Airway epithelial cell (primary cell): ENCODE results near the gene TBC1D14. TPM values are rescaled to one million over a fixed set of nuclear protein-coding genes. Genes with fewer than 3 reads are reported as not detected.

Experiments
- total RNA-seq: library from RNA; depleted of rRNA; stranded (reverse); fragments of >200 nt; gene quantifications from 2 replicates; pipeline ENCODE4 v1.2.3, GENCODE V29; 2015

The TBC1D14 gene
- 49.0 and 64.5 TPM in 2 replicates for total RNA-seq

GRCh38 chr4:6909113-6909969 lies at the start of gene TBC1D14:
TSS of gene TBC1D14 (plus strand) at chr4:6909826. CDS start at chr4:6923390, 13,564 bp downstream.

GRCh38 chr4:7043284-7044136 lies 133.9 kb downstream of the TBC1D14 start, which contains the start of gene TADA2B:
TSS of gene TADA2B (plus strand) at chr4:7043372. CDS start at chr4:7043580, 208 bp downstream.

GRCh38 chr4:7067452-7068278 lies 158.0 kb downstream of the TBC1D14 start, which contains the start of gene GRPEL1:
TSS of gene GRPEL1 (minus strand) at chr4:7068064. CDS start at chr4:7068032, 32 bp downstream.

Other genes with a start within 250 kb of the TBC1D14 start
- 39.8 and 56.6 TPM in 2 replicates for gene S100P, start 215.9 kb upstream of the TBC1D14 start, total RNA-seq
- gene MRFAP1L1, start 200.0 kb upstream of the TBC1D14 start, total RNA-seq: 51.7 and 53.5 TPM in 2 replicates
- gene BLOC1S4, start 193.7 kb upstream of the TBC1D14 start, total RNA-seq: 25.5 and 29.6 TPM in 2 replicates
- gene KIAA0232, start 127.1 kb upstream of the TBC1D14 start, total RNA-seq: 11.5 and 16.0 TPM in 2 replicates
- gene TADA2B, start 133.5 kb downstream of the TBC1D14 start, total RNA-seq: 10.5 and 11.8 TPM in 2 replicates
- 47.8 and 49.1 TPM in 2 replicates for gene GRPEL1, start 158.2 kb downstream of the TBC1D14 start, total RNA-seq